Measurements from ENCODE around the gene P4HA2.

The P4HA2 gene

GRCh38 chr5:132222649-132223038 lies 5.0 kb downstream of the P4HA2 start:
- TF ChIP-seq CTCF (conservative IDR thresholded peaks at IDR 0.05; ENCODE audit: low read depth, low read length), result no peak
- H3K4me3 ChIP-seq (ENCODE audit: low read length), result no peak overlapping the region

GRCh38 chr5:132221781-132222648 lies 5.6 kb downstream of the P4HA2 start:
- DNase-seq (ENCODE audit: low read depth), result no peak
- no peak overlapping the region for H3K4me3 ChIP-seq (ENCODE audit: low read length)
- TF ChIP-seq CTCF (conservative IDR thresholded peaks at IDR 0.05; ENCODE audit: low read depth, low read length), result no peak

More at GRCh38 chr5:132222649-132223038, 5.0 kb downstream of the P4HA2 start:
- no peak for DNase-seq (ENCODE audit: low read depth)

GRCh38 chr5:132220491-132220890 lies 7.2 kb downstream of the P4HA2 start:
- TF ChIP-seq CTCF (conservative IDR thresholded peaks at IDR 0.05; ENCODE audit: low read depth, low read length), result no peak
- H3K4me3 ChIP-seq (ENCODE audit: low read length), result no peak overlapping the region
- DNase-seq (ENCODE audit: low read depth), result no peak

GRCh38 chr5:132219981-132220380 lies 7.7 kb downstream of the P4HA2 start:
- H3K4me3 ChIP-seq (ENCODE audit: low read length), result no peak overlapping the region
- no peak for TF ChIP-seq CTCF (conservative IDR thresholded peaks at IDR 0.05; ENCODE audit: low read depth, low read length)
- no peak for DNase-seq (ENCODE audit: low read depth)

- TF ChIP-seq CTCF (conservative IDR thresholded peaks at IDR 0.05; ENCODE audit: low read depth, low read length), result no peak
- H3K4me3 ChIP-seq (ENCODE audit: low read length), result no peak overlapping the region
- no peak for DNase-seq (ENCODE audit: low read depth)
These were observed 8.2 kb downstream of the P4HA2 start for GRCh38 chr5:132219289-132219970.

GRCh38 chr5:132218321-132218720 lies 9.3 kb downstream of the P4HA2 start:
- no peak for TF ChIP-seq CTCF (conservative IDR thresholded peaks at IDR 0.05; ENCODE audit: low read depth, low read length)
- no peak overlapping the region for H3K4me3 ChIP-seq (ENCODE audit: low read length)
- no peak for DNase-seq (ENCODE audit: low read depth)

Data from retinal pigment epithelial cell (primary cell).